ENCODE data around the gene RIC1. TPM values are rescaled to one million over a fixed set of nuclear protein-coding genes. Genes with fewer than 3 reads are reported as not detected.
"Not testable (repeated sequence)": the region's sequence is repeated elsewhere in the genome, so short reads cannot be mapped to it uniquely, and the experiment has no call there.

The RIC1 gene
- total and polyA plus RNA-seq, 3 experiments from 2014 or later = 6.3 to 15.0 (median 13.2) TPM

DNA sequence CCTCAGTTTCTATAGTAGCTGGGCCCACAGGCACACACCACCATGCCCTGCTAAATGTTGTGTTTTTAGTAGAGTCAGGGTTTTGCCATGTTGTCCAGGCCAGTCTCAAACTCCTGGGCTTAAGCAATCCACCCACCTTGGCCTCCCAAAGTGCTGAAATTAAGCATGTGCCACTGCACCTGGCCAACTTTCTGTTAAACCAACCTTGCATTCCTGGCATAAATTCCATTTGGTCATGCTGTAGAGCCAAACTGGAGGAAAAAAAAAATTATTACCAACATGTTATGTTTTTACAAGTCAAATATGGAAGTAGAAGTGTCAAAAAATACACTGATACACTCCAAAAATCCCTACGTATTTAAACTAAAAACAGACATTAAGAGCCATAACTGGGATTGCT lies 149.9 kb downstream of the RIC1 start:
- Histone ChIP-seq H3K27me3 (ENCODE audit: insufficient read depth, low read length, poor library complexity, severe bottlenecking) (no peaks in the 10 kb centered on the region), H3K27ac (ENCODE audit: low read depth, low read length) (no peak overlapping the region), H3K36me3 (ENCODE audit: insufficient read depth, low read length) (peaks cover 23% of the 10 kb centered on the region), H3K9me3 (ENCODE audit: low read length) (peaks cover 8% of the 10 kb centered on the region), H3K4me1 (ENCODE audit: insufficient read depth, low read length) (no peaks in the 10 kb centered on the region), H3K4me3 (ENCODE audit: low read length) (no peak overlapping the region)
- Mint-ChIP-seq H3K4me3 (no peak overlapping the region), H3K4me1 (peaks cover 0 to 14% (median 5%) of the 10 kb centered on the region in 3 donors), H3K27ac (no peak overlapping the region), H3K27me3 (no peaks in the 10 kb centered on the region), H3K9me3 (peaks cover 3 to 20% (median 16%) of the 10 kb centered on the region in 5 donors), H3K36me3 (peaks cover 56 to 92% (median 63%) of the 10 kb centered on the region in 3 donors)
- ChIA-PET CTCF (interaction anchor here (1.3 kb wide), 1 partner anchor 178 kb away, joined by 3 read pairs; no protein-coding TSS in a partner anchor), POLR2A (no interaction called here)
- no peak for DNase-seq

DNA sequence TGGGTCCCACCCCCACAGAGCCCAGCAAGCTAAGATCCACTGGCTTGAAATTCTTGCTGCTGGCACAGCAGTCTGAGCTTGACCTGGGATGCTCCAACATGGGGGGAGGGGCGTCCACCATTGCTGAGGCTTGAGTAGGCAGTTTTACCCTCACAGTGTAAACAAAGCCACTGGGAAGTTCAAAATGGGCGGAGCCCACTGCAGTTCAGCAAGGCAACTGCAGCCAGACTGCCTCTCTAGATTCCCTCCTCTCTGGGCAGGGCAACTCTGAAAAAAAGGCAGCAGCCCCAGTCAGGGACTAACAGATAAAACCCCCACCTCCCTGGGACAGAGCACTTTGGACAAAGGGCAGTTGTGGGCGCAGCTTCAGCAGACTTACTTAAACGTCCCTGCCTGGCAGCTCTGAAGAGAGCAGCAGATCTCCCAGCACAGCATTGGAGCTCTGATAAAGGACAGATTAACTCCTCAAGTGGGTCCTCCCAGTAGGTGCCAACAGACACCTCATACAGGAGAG lies 150.9 kb downstream of the RIC1 start:
- H3K4me3 Mint-ChIP-seq = peak overlapping the region in 1 of 7 donors; percentile 4
- DNase-seq; H3K9me3 ChIP-seq (ENCODE audit: low read length); H3K27ac ChIP-seq (ENCODE audit: low read depth, low read length); H3K4me3 ChIP-seq (ENCODE audit: low read length); H3K27me3 ChIP-seq (ENCODE audit: insufficient read depth, low read length, poor library complexity, severe bottlenecking); POLR2A ChIA-PET; H3K27me3 Mint-ChIP-seq; H3K4me1 ChIP-seq (ENCODE audit: insufficient read depth, low read length): not testable (repeated sequence)
- peaks cover 19% of the 10 kb centered on the region for H3K36me3 ChIP-seq (ENCODE audit: insufficient read depth, low read length)
- CTCF ChIA-PET = interaction anchor here (1.3 kb wide), 1 partner anchor 179 kb away, joined by 3 read pairs; no protein-coding TSS in a partner anchor
- peaks cover 0 to 14% (median 5%) of the 10 kb centered on the region in 3 donors for H3K4me1 Mint-ChIP-seq
- H3K27ac Mint-ChIP-seq = peak overlapping the region in 1 of 8 donors; percentile 64
- H3K36me3 Mint-ChIP-seq = peaks cover 52 to 91% (median 68%) of the 10 kb centered on the region in 3 donors
- peaks cover 3 to 20% (median 16%) of the 10 kb centered on the region in 5 donors for H3K9me3 Mint-ChIP-seq

GRCh38 chr9:5783420-5783819 lies 154.5 kb downstream of the RIC1 start:
- POLR2A ChIA-PET; H3K27me3 Mint-ChIP-seq; H3K27ac ChIP-seq (ENCODE audit: low read depth, low read length); H3K27me3 ChIP-seq (ENCODE audit: insufficient read depth, low read length, poor library complexity, severe bottlenecking); CTCF ChIA-PET; H3K4me3 Mint-ChIP-seq; H3K4me3 ChIP-seq (ENCODE audit: low read length); H3K4me1 ChIP-seq (ENCODE audit: insufficient read depth, low read length); H3K27ac Mint-ChIP-seq; H3K9me3 ChIP-seq (ENCODE audit: low read length); DNase-seq: not testable (repeated sequence)
- H3K4me1 Mint-ChIP-seq = peaks cover 0 to 19% (median 9%) of the 10 kb centered on the region in 3 donors
- peaks cover 27% of the 10 kb centered on the region for H3K36me3 ChIP-seq (ENCODE audit: insufficient read depth, low read length)
- peaks cover 3 to 20% (median 16%) of the 10 kb centered on the region in 5 donors for H3K9me3 Mint-ChIP-seq
- H3K36me3 Mint-ChIP-seq = peaks cover 56 to 96% (median 59%) of the 10 kb centered on the region in 3 donors

DNA sequence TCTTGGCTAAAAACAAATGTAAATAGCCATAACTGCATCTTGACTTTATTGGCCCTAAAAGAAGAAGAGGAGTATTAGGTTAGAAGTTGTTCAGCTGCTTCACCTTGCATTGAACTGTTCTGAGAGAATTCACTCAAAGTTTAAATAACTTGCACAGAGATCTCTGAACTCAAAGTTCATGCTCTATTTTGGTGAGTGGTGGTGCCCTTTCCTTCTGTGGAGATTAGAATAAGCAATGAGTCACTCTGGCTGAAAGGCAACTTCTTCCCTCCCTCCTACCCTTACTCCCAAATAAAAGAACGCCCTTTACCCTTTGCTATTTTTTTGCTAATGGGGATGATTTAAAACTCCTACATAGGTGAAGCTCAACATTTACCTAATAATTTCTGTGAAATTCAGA lies 155.1 kb downstream of the RIC1 start:
- Mint-ChIP-seq H3K27ac (peak overlapping the region in 3 of 8 donors; percentile 27 to 69 (median 42)), H3K27me3 (no peaks in the 10 kb centered on the region), H3K4me1 (peaks cover 0 to 25% (median 9%) of the 10 kb centered on the region in 3 donors), H3K4me3 (no peak overlapping the region), H3K9me3 (peaks cover 3 to 15% (median 12%) of the 10 kb centered on the region in 5 donors), H3K36me3 (peaks cover 50 to 94% (median 54%) of the 10 kb centered on the region in 3 donors)
- POLR2A ChIA-PET = no interaction called here
- CTCF ChIA-PET = no interaction called here
- DNase-seq = no peak
- no peak overlapping the region for H3K27ac ChIP-seq (ENCODE audit: low read depth, low read length)
- H3K4me3 ChIP-seq (ENCODE audit: low read length) = no peak overlapping the region
- peaks cover 21% of the 10 kb centered on the region for H3K36me3 ChIP-seq (ENCODE audit: insufficient read depth, low read length)
- no peaks in the 10 kb centered on the region for H3K27me3 ChIP-seq (ENCODE audit: insufficient read depth, low read length, poor library complexity, severe bottlenecking)
- no peaks in the 10 kb centered on the region for H3K4me1 ChIP-seq (ENCODE audit: insufficient read depth, low read length)
- H3K9me3 ChIP-seq (ENCODE audit: low read length) = no peaks in the 10 kb centered on the region

GRCh38 chr9:5784526-5785315 lies 155.8 kb downstream of the RIC1 start:
- Mint-ChIP-seq H3K4me3 (no peak overlapping the region), H3K36me3 (peaks cover 48 to 90% (median 56%) of the 10 kb centered on the region in 3 donors), H3K4me1 (peaks cover 0 to 25% (median 9%) of the 10 kb centered on the region in 3 donors), H3K27ac (peak overlapping the region in 5 of 8 donors; percentile 3 to 77 (median 50)), H3K27me3 (no peaks in the 10 kb centered on the region), H3K9me3 (peaks cover 3 to 14% (median 12%) of the 10 kb centered on the region in 5 donors)
- no peaks in the 10 kb centered on the region for H3K4me1 ChIP-seq (ENCODE audit: insufficient read depth, low read length)
- H3K27ac ChIP-seq (ENCODE audit: low read depth, low read length) = no peak overlapping the region
- H3K36me3 ChIP-seq (ENCODE audit: insufficient read depth, low read length) = peaks cover 16% of the 10 kb centered on the region
- no peak overlapping the region for H3K4me3 ChIP-seq (ENCODE audit: low read length)
- ChIA-PET POLR2A (no interaction called here), CTCF (no interaction called here)
- no peaks in the 10 kb centered on the region for H3K27me3 ChIP-seq (ENCODE audit: insufficient read depth, low read length, poor library complexity, severe bottlenecking)
- no peak for DNase-seq
- no peaks in the 10 kb centered on the region for H3K9me3 ChIP-seq (ENCODE audit: low read length)

- CTCF ChIA-PET = no interaction called here
- H3K36me3 ChIP-seq (ENCODE audit: insufficient read depth, low read length) = peaks cover 22% of the 10 kb centered on the region
- Mint-ChIP-seq H3K36me3 (peaks cover 36 to 88% (median 50%) of the 10 kb centered on the region in 3 donors), H3K27ac (peak overlapping the region in 4 of 8 donors; percentile 23 to 68 (median 51)), H3K4me1 (peaks cover 4 to 35% (median 14%) of the 10 kb centered on the region in 3 donors), H3K27me3 (no peaks in the 10 kb centered on the region), H3K4me3 (no peak overlapping the region), H3K9me3 (peaks cover 0 to 14% (median 8%) of the 10 kb centered on the region in 5 donors)
- no peaks in the 10 kb centered on the region for H3K9me3 ChIP-seq (ENCODE audit: low read length)
- DNase-seq = no peak
- H3K4me1 ChIP-seq (ENCODE audit: insufficient read depth, low read length) = no peaks in the 10 kb centered on the region
- H3K27me3 ChIP-seq (ENCODE audit: insufficient read depth, low read length, poor library complexity, severe bottlenecking) = no peaks in the 10 kb centered on the region
- no peak overlapping the region for H3K4me3 ChIP-seq (ENCODE audit: low read length)
- POLR2A ChIA-PET = no interaction called here
- H3K27ac ChIP-seq (ENCODE audit: low read depth, low read length) = no peak overlapping the region
Measured at GRCh38 chr9:5786370-5787127, 157.6 kb downstream of the RIC1 start.

- H3K27me3 Mint-ChIP-seq = no peaks in the 10 kb centered on the region
- ChIA-PET CTCF (no interaction called here), POLR2A (no interaction called here)
- Histone ChIP-seq H3K4me3 (ENCODE audit: low read length) (no peak overlapping the region), H3K9me3 (ENCODE audit: low read length) (no peaks in the 10 kb centered on the region), H3K4me1 (ENCODE audit: insufficient read depth, low read length) (no peaks in the 10 kb centered on the region), H3K27me3 (ENCODE audit: insufficient read depth, low read length, poor library complexity, severe bottlenecking) (no peaks in the 10 kb centered on the region), H3K27ac (ENCODE audit: low read depth, low read length) (no peak overlapping the region), H3K36me3 (ENCODE audit: insufficient read depth, low read length) (peaks cover 19% of the 10 kb centered on the region)
- DNase-seq = no peak
- peaks cover 0 to 11% (median 8%) of the 10 kb centered on the region in 5 donors for H3K9me3 Mint-ChIP-seq
- peaks cover 11 to 35% (median 16%) of the 10 kb centered on the region in 3 donors for H3K4me1 Mint-ChIP-seq
- peak overlapping the region in 1 of 8 donors; percentile 40 for H3K27ac Mint-ChIP-seq
- H3K36me3 Mint-ChIP-seq = peaks cover 29 to 88% (median 46%) of the 10 kb centered on the region in 3 donors
- no peak overlapping the region for H3K4me3 Mint-ChIP-seq
Measured at GRCh38 chr9:5787220-5787619, 158.3 kb downstream of the RIC1 start.

Data from CD8-positive, alpha-beta memory T cell (primary cell).